Natural killer cell (primary cell): ENCODE results near the gene MAB21L4. TPM values are rescaled to one million over a fixed set of nuclear protein-coding genes. Genes with fewer than 3 reads are reported as not detected.

Experiments
- ATAC-seq, 3 donors: fragments of 150-1000 bp in 2 of 3; fragments of 200-7000 bp in 1 of 3; cut with Tn5 transposase; 1 replicate in 1 of 3; 2 replicates in 2 of 3; pipeline ENCODE4 v1.10.0; 2021; ENCODE audit warnings: mild to moderate bottlenecking in 2 of 3, moderate library complexity in 2 of 3
- DNase-seq, 2 donors: peaks; one replicate each; pipeline versions ENCODE4 v3.0.0 to v3.0.0-alpha.2; 2013 to 2021; ENCODE audit warnings: mixed read lengths in 1 of 2
- H3K27ac ChIP-seq: one replicate; pipeline ENCODE4 v1.5.1; 2013; ENCODE audit warnings: mild to moderate bottlenecking, low read length
- H3K27me3 ChIP-seq: one replicate; pipeline ENCODE4 v1.6.1; 2013; ENCODE audit warnings: low read length; ENCODE audit not compliant: control insufficient read depth, insufficient read depth
- H3K36me3 ChIP-seq: one replicate; pipeline ENCODE4 v1.6.1; 2013; ENCODE audit warnings: low read length; ENCODE audit not compliant: control insufficient read depth, insufficient read depth
- H3K4me1 ChIP-seq: one replicate; pipeline ENCODE4 v1.6.1; 2013; ENCODE audit warnings: low read length; ENCODE audit not compliant: control insufficient read depth, insufficient read depth
- H3K4me3 ChIP-seq: one replicate; pipeline ENCODE4 v1.5.1; 2013; ENCODE audit warnings: low read length
- H3K9me3 ChIP-seq: one replicate; pipeline ENCODE4 v1.6.1; 2013; ENCODE audit warnings: low read length; ENCODE audit not compliant: control insufficient read depth, insufficient read depth
- H3K27ac Mint-ChIP-seq, 2 donors: one replicate each; pipeline ENCODE4 v1.8.0; 2022; ENCODE audit warnings: mild to moderate bottlenecking in 2 of 2, mixed read lengths in 2 of 2, moderate library complexity in 1 of 2
- H3K27me3 Mint-ChIP-seq, 2 donors: one replicate each; pipeline ENCODE4 v1.8.0; 2022; ENCODE audit warnings: low read depth in 2 of 2, mixed read lengths in 2 of 2
- H3K36me3 Mint-ChIP-seq: one replicate; pipeline ENCODE4 v1.8.0; 2022; ENCODE audit warnings: mixed read lengths
- H3K4me1 Mint-ChIP-seq, 2 donors: one replicate each; pipeline ENCODE4 v1.8.0; 2022; ENCODE audit warnings: mixed read lengths in 2 of 2
- H3K4me3 Mint-ChIP-seq: one replicate; pipeline ENCODE4 v1.8.0; 2022; ENCODE audit warnings: mild to moderate bottlenecking, moderate library complexity, mixed read lengths
- H3K9me3 Mint-ChIP-seq, 2 donors: one replicate each; pipeline ENCODE4 v1.8.0; 2022; ENCODE audit warnings: mixed read lengths in 2 of 2
- CTCF ChIP-seq: fragments of 200-600 bp; IDR thresholded peaks from one replicate; pipeline ENCODE4 v1.8.0; 2022; ENCODE audit warnings: antibody characterized with exemption
- WGBS: methylation state at CpG from one replicate; pipeline ENCODE4 v1.1.7; 2013; ENCODE audit warnings: missing lambda C conversion rate; ENCODE audit not compliant: insufficient coverage; 5-methylcytosine and 5-hydroxymethylcytosine counted together
- intact Hi-C: fragments of 100-400 bp; cut with micrococcal nuclease; formaldehyde crosslinking; loops from one replicate; pipeline ENCODE4 v1.14.2; 2022
- total RNA-seq, 4 donors: library from RNA; stranded (reverse); fragments of 120-200 nt in 1 of 4; gene quantifications; one replicate each; pipeline versions ENCODE4 v1.2.3 to v1.2.4, GENCODE V29; 2013 to 2022

Gene MAB21L4
- total RNA-seq, 3 donors from 2014 or later (not counting 1 experiment from before 2014, with no cell fraction given): not detected

DNA sequence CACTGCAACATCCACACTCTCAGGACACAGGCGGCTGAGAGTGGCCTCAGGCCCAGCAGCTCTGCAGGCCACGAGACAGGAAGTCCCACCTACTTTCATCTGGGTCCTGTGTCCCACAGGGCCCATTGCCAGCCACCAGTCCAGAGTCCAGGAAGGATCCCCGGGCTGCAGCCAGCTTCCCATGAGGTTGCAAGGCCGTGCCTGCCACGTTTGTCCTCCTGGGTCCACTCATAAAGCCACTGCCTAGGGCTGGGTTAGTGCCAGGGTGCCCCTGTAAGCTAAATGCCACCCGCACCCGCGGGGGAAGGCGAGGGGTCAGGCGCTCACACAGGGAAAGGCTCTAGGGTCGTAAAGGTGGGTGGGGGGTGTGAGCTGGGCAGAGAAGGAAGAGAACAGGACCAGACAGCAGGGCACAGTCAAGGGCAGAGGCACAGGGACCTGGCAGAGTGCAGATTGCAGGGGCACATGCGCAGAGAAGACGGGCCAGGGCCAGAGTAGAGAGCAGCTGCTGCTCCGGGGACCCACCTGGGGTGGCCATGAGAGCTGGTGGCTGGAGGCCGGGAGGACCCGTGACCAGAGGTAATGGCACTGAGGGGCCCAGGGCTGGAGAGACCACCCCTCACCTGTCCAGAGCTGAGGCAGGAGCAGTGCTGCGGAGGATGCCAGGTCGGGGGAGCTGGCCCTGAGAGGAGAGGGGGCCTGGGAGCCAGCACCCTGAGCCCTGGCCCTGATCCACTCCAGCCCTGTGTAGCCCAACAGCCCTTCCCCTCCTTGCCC is 19.3 kb downstream of the MAB21L4 start:
- H3K4me1 ChIP-seq: no peaks in the 10 kb centered on the region
- no peak overlapping the region for H3K4me3 ChIP-seq
- intact Hi-C loops: no loop called here
- H3K27ac ChIP-seq: no peak overlapping the region
- no peaks in the 10 kb centered on the region for H3K27me3 Mint-ChIP-seq
- H3K27ac Mint-ChIP-seq: no peak overlapping the region
- H3K27me3 ChIP-seq: no peaks in the 10 kb centered on the region
- H3K4me1 Mint-ChIP-seq: no peaks in the 10 kb centered on the region
- WGBS: 80% methylated on average over 18 of the region's 18 CpGs
- H3K36me3 ChIP-seq: no peaks in the 10 kb centered on the region
- no peaks in the 10 kb centered on the region for H3K9me3 ChIP-seq
- DNase-seq (no peak), ATAC-seq (no peak)
- no peaks in the 10 kb centered on the region for H3K9me3 Mint-ChIP-seq
- no peak overlapping the region for H3K4me3 Mint-ChIP-seq
- H3K36me3 Mint-ChIP-seq: no peaks in the 10 kb centered on the region
- no peak for TF ChIP-seq CTCF

- no peaks in the 10 kb centered on the region for H3K4me1 Mint-ChIP-seq
- H3K27me3 Mint-ChIP-seq: no peaks in the 10 kb centered on the region
- Histone ChIP-seq H3K36me3 (no peaks in the 10 kb centered on the region), H3K9me3 (no peaks in the 10 kb centered on the region), H3K27ac (no peak overlapping the region), H3K4me1 (no peaks in the 10 kb centered on the region), H3K27me3 (no peaks in the 10 kb centered on the region), H3K4me3 (no peak overlapping the region)
- no peaks in the 10 kb centered on the region for H3K9me3 Mint-ChIP-seq
- intact Hi-C loops: no loop called here
- H3K36me3 Mint-ChIP-seq: no peaks in the 10 kb centered on the region
- DNase-seq (no peak), ATAC-seq (no peak)
- H3K4me3 Mint-ChIP-seq: no peak overlapping the region
- no peak overlapping the region for H3K27ac Mint-ChIP-seq
- WGBS: 71% methylated on average over 7 of the region's 7 CpGs
- TF ChIP-seq CTCF: no peak
Measured at GRCh38 chr2:240876035-240876474, 19.9 kb downstream of the MAB21L4 start.

DNA sequence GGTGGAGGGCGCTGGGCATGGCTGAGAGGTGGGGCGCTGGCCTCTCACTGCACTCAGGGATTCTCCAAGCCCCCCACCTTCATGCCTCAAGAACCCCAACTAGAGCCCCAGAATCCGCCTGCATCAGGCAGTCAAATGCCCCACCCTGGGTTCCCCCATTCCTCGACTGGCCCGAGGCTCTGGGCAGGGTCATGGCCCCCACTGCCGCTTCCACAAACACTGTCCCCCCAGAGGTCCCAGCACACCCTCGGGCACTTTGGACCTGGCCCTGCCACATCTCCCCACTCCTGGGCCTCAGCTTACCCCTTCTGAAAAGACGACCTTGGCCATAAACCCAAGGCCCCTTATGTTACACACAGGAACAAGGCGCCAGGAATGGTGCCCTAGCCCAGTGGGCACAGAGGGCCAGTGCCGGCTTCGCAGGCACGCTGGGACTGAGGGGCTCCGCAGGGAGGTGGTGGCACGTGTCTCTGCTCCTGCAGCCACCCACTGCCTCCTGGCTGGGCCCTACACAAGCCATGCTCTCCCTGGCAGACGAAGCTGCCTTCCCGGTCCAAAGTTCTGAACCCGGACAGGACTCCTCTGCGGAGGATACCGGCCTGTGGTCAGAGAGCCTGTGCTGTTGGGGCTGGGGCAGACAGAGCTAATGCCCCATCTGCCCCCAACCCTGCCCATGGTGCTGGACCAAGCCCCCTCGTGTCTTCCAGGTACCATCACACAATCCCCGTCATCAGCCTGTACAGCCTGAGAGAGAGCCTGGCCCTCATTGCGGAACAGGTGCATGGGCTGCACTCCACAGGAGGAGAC is 20.5 kb downstream of the MAB21L4 start:
- H3K9me3 Mint-ChIP-seq: no peaks in the 10 kb centered on the region
- H3K4me1 ChIP-seq: no peaks in the 10 kb centered on the region
- no peak for ATAC-seq
- no peaks in the 10 kb centered on the region for H3K4me1 Mint-ChIP-seq
- no peaks in the 10 kb centered on the region for H3K9me3 ChIP-seq
- no peak for DNase-seq
- intact Hi-C loops: no loop called here
- 90% methylated on average over 22 of the region's 22 CpGs for WGBS
- no peaks in the 10 kb centered on the region for H3K27me3 ChIP-seq
- H3K36me3 ChIP-seq: no peaks in the 10 kb centered on the region
- no peak overlapping the region for H3K27ac Mint-ChIP-seq
- H3K27me3 Mint-ChIP-seq: no peaks in the 10 kb centered on the region
- H3K36me3 Mint-ChIP-seq: no peaks in the 10 kb centered on the region
- no peak for TF ChIP-seq CTCF
- H3K27ac ChIP-seq: no peak overlapping the region
- H3K4me3 ChIP-seq: no peak overlapping the region
- no peak overlapping the region for H3K4me3 Mint-ChIP-seq
